PFSK-1 (cell line): ENCODE measurements around the gene NTRK1.

Experiments
- FOXP2 ChIP-seq: optimal IDR thresholded peaks from 2 replicates; pipeline ENCODE3; 2011; ENCODE audit warnings: borderline replicate concordance, control low read depth, inconsistent platforms; ENCODE audit not compliant: insufficient read depth; ENCODE audit errors: extremely low read length, extremely low read depth
- POLR2AphosphoS5 ChIP-seq: IDR thresholded peaks from 2 replicates; pipeline ENCODE4 v1.6.1; 2012; ENCODE audit warnings: low read depth, mild to moderate bottlenecking, control low read depth, low read length, moderate library complexity
- SIN3A ChIP-seq: IDR thresholded peaks from 2 replicates; pipeline ENCODE4 v1.6.1; 2012; ENCODE audit warnings: mild to moderate bottlenecking, low read length, moderate library complexity, borderline replicate concordance; ENCODE audit not compliant: insufficient read depth
- TAF1 ChIP-seq: IDR thresholded peaks from 2 replicates; pipeline ENCODE4 v1.6.1; 2012; ENCODE audit warnings: low read length, control low read depth, borderline replicate concordance; ENCODE audit not compliant: insufficient read depth
- TF ChIP-seq, protein P1 (sequence below), 2 experiments: IDR thresholded peaks; 2 replicates each; pipeline versions ENCODE4 v1.6.1 to v1.8.0; 2011 to 2012; ENCODE audit warnings: low read depth in 2 of 2, low read length in 2 of 2, control low read depth in 1 of 2, inconsistent platforms in 1 of 2, mild to moderate bottlenecking in 1 of 2, moderate library complexity in 1 of 2; ENCODE audit not compliant: insufficient read depth in 1 of 2

NTRK1 gene

GRCh38 chr1:156828400-156829124 lies 32.1 kb upstream of the NTRK1 start:
- TF ChIP-seq TAF1: no peak
- no peak for TF ChIP-seq POLR2AphosphoS5
- TF ChIP-seq FOXP2: no peak
- no peak for TF ChIP-seq SIN3A
- TF ChIP-seq, protein P1, sequence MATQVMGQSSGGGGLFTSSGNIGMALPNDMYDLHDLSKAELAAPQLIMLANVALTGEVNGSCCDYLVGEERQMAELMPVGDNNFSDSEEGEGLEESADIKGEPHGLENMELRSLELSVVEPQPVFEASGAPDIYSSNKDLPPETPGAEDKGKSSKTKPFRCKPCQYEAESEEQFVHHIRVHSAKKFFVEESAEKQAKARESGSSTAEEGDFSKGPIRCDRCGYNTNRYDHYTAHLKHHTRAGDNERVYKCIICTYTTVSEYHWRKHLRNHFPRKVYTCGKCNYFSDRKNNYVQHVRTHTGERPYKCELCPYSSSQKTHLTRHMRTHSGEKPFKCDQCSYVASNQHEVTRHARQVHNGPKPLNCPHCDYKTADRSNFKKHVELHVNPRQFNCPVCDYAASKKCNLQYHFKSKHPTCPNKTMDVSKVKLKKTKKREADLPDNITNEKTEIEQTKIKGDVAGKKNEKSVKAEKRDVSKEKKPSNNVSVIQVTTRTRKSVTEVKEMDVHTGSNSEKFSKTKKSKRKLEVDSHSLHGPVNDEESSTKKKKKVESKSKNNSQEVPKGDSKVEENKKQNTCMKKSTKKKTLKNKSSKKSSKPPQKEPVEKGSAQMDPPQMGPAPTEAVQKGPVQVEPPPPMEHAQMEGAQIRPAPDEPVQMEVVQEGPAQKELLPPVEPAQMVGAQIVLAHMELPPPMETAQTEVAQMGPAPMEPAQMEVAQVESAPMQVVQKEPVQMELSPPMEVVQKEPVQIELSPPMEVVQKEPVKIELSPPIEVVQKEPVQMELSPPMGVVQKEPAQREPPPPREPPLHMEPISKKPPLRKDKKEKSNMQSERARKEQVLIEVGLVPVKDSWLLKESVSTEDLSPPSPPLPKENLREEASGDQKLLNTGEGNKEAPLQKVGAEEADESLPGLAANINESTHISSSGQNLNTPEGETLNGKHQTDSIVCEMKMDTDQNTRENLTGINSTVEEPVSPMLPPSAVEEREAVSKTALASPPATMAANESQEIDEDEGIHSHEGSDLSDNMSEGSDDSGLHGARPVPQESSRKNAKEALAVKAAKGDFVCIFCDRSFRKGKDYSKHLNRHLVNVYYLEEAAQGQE (IDR thresholded peaks at IDR 0.05; ENCODE audit: insufficient read depth in 1 of 2, low read depth in 2 of 2, low read length in 2 of 2): no peak

DNA sequence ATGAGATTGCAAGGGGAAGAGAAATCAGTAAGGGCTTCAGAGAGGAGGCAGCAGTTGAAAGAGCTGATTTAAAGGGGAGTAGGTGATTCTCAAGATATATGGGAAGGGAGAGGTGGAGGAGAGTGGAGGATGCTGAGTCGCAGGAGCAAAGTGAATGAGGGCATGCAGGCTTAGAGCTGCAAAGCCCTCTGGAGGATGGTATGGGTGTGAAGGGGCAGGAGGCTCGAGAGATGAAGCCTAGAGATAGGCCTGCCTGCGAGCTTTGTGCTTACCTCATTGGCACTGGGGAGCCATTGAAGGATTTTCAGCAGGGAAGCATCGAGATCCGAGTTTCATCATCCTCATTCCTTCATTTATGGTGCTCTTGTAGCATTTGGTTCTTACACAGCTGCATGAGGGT lies 28.2 kb upstream of the NTRK1 start:
- TF ChIP-seq, protein P1 (IDR thresholded peaks at IDR 0.05; ENCODE audit: insufficient read depth in 1 of 2, low read depth in 2 of 2, low read length in 2 of 2): no peak

DNA sequence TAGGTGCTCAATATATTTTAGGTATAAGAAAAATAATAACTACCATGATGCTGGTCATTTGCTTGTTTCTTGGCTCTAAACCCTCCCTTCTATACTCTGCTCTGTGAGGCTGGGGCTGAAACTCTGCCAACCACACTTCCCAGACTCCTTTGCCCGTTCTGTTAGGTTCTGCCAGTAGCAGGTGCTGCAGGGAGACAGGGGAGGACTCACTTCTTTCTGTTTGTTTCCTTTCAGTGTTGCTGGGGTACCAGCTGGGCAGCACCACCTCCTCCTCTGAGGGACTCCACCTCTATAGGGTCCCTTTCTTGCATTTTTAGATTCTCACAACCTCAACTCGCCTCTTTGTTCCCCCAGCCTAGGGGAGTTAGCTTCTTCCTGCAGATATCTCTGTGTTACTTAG lies 27.1 kb upstream of the NTRK1 start:
- TF ChIP-seq, protein P1 (IDR thresholded peaks at IDR 0.05; ENCODE audit: insufficient read depth in 1 of 2, low read depth in 2 of 2, low read length in 2 of 2): no peak
- TF ChIP-seq POLR2AphosphoS5 (no peak), SIN3A (no peak), TAF1 (no peak), FOXP2 (no peak)

- no peak for TF ChIP-seq SIN3A
- no peak for TF ChIP-seq POLR2AphosphoS5
- TF ChIP-seq FOXP2: no peak
- TF ChIP-seq, protein P1 (IDR thresholded peaks at IDR 0.05; ENCODE audit: insufficient read depth in 1 of 2, low read depth in 2 of 2, low read length in 2 of 2): no peak
Observed at GRCh38 chr1:156834322-156834721, 26.3 kb upstream of the NTRK1 start.
